HT-29 (cell line): ENCODE results near the gene PLD1. TPM values are rescaled to one million over a fixed set of nuclear protein-coding genes. Genes with fewer than 3 reads are reported as not detected.
"Not testable (repeated sequence)": the region's sequence is repeated elsewhere in the genome, so short reads cannot be mapped to it uniquely, and the experiment has no call there.

ENCODE experiments used
- DNase-seq: peaks from one replicate; pipeline ENCODE4 v3.0.0-alpha.2; 2015; ENCODE audit warnings: low spot score
- total RNA-seq: library from RNA; depleted of rRNA; stranded (reverse); fragments of >200 nt; shearing (Covaris generic); gene quantifications from 2 replicates; pipeline ENCODE4 v1.2.3, GENCODE V29; 2014; rRNA removed

Gene PLD1
- total RNA-seq, 1 experiment from 2014 or later, result 17.3 TPM

DNA sequence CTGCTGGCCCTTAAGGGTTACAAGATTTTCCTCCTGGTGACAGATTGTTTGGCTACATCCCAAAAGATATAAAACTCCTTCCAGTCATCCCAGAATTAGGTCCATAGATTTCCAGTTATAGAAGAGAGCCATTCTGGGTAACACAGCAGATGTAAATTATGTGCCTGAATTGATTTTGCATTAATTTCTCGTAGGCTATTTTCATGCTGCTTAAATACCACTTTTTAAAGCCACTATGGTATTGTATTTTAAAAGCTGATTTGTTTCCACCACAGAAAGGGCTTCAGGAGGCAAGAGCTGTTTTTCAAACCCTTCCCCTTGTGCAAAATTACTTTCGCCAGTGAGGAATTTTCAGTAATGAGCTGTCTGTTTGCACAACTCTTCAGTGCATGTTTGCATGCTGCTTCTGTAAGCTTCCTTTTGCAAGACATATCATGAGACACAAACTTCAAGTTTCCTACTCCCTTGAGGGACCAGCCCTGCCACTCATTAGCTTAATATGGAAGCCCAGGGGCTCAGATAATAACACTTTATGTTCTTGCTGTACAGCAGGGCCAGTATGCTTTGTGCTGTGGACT, 244.7 kb downstream of the PLD1 start:
- no peak for DNase-seq

DNA sequence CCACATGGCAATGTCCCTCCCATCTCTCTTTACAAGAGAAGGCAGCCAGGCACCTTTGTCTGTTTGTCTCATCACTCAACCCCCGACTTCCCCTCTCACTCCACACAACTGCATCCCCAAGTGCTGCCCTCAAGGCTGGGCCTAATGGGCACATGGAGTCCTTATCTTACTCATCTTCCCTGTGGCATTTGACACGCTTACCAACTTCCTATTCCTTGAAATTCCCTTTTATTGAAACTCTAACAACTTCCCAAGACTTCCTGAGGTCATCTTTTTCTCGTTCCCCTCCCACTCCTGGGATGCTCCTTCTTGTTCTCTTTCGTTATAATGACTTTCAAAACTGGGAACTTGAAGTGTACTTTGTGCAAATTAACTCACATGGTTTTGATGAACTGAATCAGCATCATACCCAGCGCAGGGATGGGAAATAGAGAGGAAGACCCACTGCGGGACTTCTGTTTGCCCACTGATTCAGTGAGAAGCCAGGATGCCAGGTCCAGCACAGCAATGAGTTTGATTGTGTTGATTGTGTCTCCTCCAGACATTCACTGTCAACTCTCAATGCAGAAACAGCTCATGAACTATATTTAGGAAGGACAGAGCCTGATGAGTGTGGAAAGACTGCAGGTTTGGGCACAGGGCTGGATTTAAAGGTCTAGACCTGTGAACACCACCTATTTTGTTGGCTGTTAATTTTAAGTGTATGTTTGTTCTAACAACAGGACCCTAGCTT, 245.4 kb downstream of the PLD1 start:
- DNase-seq, result no peak

DNA sequence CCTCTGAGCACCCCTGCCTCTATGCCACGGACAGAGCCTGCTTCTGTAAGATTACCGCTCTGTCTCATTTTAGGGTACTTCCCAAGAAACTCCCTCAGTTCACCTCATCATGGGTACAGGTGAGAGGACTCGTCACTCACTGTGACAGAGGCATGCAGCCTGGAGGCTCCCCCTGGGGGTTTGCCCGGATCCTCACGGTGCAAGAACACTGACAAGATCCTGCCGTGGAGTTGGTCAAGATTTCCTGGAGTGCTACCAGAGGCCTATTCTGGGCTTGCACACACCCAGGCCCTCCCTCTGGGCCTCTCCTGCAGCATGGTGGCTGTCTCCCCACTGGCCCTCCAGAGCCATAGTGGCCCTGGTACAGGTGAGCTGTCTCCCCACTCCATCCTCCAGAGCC, 247.0 kb downstream of the PLD1 start:
- peak; percentile 22 for DNase-seq

DNA sequence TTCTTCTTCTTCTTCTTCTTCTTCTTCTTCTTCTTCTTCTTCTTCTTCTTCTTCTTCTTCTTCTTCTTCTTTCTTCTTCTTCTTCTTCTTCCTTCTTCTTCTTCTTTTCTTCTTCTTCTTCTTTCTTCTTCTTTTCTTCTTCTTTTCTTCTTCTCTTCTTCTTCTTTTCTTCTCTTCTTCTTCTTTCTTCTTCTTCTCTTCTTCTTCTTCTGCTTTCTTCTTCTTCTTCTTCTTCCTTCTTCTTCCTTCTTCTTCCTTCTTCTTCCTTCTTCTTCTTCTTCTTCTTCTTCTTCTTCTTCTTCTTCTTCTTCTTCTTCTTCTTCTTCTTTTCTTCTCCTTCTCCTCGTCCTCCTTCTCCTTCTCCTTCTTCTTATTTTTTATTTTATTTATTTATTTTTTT, 247.8 kb downstream of the PLD1 start:
- DNase-seq, result not testable (repeated sequence)

DNA sequence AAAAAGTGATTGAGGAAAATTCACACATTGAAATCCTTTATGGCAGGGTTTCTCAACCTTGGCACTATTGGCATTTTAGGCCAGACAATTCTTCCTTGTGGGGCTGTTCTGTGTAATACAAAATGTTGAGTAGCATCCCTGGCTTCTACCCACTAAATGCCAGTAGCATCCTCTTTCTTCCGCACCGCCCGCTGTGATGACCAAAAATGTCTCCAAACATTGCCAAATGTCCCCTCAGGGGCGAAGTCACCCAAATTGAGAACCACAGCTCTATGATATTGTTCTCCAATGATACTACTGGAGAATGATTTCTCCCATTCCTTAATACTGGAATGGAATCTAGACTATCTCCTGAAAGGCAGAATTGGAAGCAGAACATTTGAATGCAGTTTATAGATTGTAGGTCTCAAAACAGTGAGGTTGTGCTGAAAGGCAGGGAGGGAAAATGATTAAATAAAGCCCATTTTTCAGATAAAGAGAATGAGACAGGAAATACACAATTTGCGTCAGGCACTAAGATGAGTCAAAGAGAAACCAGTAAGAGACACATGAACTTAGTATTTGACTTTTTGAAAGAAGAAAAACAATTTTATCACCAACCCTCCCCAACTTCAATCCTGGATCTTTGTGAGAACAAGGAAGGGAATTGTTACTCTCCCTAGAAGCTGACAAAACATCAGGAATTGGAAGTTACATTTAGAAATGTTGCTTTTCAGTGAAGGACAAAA, 248.5 kb downstream of the PLD1 start:
- no peak for DNase-seq

DNA sequence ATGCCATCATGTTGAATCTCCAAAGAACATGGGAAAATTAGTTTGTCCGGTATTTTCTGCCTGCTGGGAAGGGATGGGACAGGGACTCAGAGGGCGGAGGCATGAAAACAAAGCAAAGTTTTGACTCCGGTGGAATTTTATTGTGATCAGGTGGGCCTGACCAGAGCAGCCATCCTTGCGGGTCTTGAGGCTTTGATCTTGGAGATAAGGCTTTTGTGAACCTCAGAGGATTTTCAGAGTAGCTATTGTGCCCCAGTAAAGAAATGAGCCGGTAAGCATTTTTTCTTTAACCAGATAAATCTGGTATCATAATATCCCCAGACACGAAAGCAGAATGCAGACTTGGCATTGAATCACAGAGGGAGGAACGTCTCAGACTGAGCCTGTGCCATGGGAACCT, 250.7 kb downstream of the PLD1 start:
- no peak for DNase-seq

DNA sequence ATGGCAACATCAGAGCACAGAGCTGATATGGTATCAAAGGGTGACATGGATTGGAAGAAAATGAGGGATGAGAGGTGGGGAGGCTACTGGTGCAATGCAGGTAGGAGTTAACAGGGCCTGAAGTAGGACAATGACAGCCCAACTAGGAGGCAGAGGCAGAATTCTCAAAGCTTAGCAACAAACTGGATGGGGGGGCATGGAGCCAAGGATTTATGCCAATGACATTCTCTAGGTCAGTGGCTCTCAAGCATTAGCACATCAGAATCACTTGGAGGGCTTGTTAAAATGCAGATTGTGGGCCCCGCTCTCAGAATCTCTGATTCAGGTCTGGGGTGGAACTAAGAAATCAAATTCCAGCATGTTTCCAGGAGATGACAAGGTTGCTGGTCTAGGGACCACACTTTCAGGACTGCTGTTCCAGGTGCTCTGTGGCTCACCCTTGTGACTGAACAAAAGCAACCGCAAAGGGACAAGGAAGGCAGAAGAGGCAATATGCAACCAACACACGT, 252.0 kb downstream of the PLD1 start:
- DNase-seq, result peak; percentile 13

DNA sequence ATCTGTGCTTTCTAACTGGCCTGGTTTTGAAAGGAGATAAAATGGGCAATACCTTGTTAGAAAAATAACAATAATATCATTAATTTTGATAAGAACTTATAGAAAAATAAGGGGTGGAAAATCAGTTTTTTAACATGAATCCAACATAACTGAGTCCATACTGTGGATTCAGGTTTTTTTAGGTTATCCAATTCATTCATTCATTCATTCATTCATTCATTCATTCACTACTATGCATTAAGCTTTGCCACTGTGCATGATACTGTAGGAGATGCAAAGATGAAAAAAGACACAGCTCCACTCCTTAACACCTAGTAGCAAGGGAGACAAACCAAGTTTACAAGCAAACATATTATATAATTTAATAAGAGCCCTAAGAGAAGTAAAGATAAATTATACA, 253.1 kb downstream of the PLD1 start:
- no peak for DNase-seq

DNA sequence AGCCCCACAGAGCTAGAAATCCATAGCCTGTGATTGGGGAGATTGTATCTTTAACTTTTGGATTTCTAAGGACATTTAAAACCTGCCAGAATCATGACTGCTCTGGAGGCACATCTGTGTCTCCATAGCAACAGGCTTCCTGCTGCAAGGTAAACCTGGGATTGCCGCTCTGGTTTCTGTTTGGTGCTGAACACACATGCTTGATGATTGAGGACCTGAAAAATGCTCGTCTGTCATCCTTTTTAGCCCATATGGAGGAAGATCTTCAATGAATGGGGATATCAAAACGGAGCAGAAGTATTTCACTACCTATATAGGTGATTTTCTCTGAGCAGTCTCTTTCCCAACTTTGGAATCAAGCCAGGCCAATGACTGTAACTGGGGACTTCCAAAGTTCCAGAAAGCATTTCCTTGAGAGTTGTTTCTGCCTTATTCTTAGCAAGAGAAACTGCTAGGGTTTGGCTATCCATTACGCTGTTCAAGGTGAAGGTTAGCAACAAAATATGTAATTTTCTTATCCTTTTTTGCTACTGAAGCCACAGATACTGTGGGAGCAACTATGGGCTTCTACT, 253.6 kb downstream of the PLD1 start:
- DNase-seq, result peak; percentile 38

DNA sequence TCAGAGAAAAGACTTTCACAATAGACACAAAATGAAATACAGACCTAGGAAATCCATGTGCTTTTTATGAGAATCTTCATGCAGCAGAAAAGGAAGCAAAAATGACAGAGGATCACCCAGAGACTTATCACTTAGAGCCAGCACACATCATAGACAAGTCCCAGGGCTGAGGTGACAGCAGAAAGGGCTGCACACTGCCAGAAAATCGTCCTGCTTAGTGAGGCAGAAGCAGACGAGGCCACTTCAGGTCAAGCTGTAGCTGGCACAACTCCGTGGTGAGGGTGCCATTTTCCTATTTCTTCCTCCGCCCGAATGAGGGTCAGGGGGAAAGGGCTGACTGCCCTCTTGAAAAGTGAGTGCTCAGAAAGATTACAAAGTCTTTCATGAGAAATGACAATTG, 254.1 kb downstream of the PLD1 start:
- DNase-seq, result no peak

DNA sequence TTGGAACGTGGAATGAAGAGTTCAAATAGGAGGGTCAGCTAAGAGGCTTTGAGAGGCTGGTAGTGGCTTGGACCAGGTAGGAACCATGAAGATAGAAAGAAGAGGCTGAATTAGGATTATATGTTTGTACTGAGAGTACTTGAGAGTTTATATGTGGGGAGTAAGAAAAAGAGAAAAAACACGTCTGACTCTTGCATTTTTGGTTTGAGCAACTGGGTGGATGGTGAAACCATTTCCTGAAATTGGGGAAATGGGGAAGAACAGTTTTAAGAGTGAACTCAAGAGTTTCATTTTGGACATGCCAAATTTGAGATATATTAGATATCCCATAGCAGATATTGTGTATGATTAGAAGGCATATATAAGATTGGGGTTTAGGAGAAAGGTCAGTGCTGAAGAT, 257.2 kb downstream of the PLD1 start:
- DNase-seq, result no peak

DNA sequence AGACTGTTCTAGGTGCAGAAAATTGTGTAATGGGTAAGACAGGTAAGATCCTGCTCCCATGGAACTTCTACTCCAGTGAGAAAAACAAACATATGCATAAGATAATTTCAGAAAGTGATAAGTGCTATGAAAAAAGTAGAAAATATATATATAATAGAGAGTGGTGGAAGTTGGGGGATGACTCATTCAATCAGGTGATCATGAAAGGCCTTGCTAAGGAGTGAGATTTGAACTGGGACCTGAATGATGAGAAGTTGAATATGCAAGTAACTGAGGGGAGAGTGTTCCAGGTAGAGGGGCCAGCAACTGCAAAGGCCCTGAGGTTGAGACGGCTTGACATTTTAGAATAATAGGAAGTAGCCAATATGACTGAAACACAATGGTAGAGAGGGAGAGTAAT, 257.8 kb downstream of the PLD1 start:
- DNase-seq, result no peak

DNA sequence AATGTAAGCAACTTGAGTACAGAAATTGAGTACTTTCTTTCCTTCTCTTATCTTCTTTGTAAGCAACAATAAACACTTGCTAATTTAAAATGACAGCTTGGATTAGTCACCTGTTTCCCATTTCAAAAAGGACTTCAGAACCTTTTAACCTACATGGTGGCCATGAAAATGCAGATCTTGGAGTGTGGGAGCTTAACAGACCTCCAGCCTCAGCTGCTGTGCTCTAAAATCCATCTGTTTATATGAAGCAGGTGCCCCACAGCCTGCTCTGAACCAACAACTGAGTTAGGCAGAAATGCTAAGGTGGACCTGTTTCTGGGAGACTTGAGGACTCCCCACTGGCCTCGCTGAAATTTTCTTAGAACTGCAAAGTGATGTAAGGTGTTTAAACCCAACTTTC, 259.0 kb downstream of the PLD1 start:
- DNase-seq, result no peak

Other genes with a start within 250 kb of the PLD1 start
- 0.05 TPM in 1 of 2 replicates, not detected in the other for gene TMEM212, start 32.9 kb upstream of the PLD1 start, total RNA-seq
- 46.7 and 47.9 TPM in 2 replicates for gene FNDC3B, start 229.1 kb upstream of the PLD1 start, total RNA-seq